Measurements from ENCODE around the gene MVK.

Gene MVK

DNA sequence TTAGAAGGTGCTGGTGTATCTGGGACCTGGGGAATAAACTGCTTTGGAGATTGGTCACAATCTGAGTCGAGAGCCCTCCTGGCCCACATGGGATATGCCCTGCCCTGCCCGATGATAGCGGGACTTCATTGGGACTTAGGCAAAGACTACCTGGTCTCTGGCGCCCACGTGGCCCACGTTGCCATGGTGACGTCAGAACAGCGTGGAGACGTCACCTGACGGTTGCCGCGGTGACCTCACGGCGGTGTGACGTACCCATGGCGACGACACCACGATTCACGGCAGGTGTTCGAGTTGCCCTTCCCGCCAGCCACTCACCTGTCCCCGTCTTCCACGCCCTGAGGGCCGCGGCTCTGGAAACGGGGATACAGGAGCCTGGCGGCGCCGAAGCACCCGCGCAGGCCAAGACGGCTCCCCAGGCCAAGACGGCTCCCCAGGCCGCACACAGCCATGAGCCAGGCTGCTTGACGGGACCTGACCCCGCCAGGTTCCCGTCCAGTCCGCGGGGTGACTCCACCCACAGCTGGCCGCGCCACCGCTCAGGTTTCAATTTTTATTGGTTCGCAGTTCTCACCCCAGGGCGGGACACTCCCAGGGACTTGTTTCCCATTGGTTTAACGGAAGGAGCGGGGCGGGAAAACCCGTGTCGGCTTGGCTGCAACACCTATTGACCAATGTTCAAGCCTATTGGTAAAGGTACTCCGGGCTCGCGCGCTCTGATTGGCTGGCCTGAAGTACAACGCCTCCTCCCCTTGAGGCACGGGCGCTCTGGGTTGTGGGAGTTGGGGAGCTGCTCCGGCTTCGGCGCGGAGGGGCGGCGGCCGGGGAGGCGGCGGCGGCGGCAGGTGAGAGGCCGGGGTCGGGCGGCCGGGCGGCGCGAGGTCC lies at the start of gene MVK, which contains the start of gene MMAB:
Gene MVK, plus strand, starts transcription at position 766 of the 885 bp plus-strand sequence. CDS start 1,029 bp downstream, outside the sequence.
Gene MMAB, minus strand, starts transcription at position 476 of the 885 bp plus-strand sequence. Its CDS starts 24 bp downstream, at position 452.
- peak; percentile 97 for DNase-seq

DNA sequence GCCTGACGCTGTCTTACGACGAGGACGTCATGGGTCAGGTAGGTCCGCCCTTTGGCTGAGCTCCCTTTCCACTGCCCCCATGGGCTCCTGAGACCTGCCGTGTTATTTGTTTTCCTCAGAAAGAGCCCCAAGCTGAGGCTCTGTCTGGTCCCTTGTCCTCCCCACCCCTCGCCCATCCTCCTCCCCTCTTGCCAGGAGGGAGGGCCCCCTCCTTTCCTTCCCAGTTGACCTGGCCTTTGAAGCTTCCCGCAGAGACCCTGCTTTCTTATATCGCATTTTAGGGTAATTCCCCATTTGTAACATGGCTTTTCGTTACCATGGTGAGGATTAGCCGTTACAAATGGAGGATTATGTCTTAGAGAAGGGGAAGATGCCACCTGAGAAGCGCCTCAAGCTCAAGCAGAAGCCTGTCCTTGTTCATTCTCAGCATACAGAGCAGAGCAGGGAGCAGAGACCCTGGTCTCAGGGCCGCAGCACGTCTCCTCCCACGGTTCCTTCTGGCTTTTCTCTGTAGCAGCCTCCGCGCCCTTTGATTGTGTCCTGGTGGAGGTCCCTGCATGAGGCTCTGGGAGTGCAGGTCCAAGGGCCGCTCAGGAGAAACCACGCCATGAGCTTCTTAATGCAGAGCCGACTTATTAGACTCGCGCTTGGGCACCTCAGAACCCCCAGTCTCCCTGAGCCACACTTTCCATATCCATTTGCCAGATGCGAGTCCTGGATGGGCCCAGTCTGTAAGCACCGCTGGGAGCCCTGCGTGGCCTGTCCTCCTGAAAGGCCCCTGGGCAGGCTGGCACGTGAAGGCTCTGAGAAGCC lies 48.9 kb upstream of the MVK start:
- DNase-seq, result no peak

DNA sequence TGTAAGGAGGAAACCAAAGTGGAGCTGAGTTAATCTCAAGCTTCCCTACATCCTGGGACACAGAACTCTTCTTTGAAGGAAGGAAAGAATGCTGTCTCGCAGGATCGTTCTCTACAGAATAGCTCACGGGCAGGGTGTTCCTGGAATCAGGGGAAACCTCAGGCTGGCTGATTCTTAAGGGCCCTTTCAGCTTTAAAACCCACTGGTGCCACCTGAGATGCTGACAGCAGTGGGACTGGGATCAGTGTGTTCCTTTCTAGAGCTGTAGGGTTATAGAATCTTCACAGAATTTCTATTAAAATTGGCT lies 48.4 kb upstream of the MVK start:
- DNase-seq, result no peak

DNA sequence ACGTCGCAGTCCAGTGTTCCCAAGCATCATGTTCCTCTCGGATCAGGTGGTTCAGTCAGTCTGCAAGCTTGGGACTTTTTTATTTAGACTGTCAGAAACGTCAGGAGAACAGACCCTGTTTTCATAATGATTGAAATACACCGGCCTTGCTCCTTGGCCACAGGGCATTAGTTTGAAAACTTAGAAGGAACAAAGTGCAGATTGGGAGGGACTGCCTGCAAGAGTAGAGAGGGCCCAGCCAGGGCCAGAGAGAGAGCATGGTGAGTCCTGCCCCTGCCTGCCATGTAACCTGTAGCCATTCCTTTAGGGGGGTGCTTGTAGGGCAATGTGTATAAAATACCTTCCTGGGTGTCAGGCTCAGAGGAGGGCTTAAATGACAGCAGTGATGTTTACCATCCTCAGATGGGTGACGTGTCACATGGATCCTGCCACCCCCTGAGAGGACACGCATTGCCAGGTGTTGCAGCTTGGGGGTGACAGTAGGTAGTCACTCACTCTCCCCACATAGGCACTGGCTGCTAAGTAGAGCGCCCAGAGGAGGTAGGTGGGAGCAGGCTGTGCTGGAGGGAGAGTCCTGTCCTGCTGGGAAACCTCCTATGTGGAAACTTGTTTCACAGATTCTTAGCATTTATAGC lies 46.0 kb upstream of the MVK start:
- DNase-seq, result no peak

DNA sequence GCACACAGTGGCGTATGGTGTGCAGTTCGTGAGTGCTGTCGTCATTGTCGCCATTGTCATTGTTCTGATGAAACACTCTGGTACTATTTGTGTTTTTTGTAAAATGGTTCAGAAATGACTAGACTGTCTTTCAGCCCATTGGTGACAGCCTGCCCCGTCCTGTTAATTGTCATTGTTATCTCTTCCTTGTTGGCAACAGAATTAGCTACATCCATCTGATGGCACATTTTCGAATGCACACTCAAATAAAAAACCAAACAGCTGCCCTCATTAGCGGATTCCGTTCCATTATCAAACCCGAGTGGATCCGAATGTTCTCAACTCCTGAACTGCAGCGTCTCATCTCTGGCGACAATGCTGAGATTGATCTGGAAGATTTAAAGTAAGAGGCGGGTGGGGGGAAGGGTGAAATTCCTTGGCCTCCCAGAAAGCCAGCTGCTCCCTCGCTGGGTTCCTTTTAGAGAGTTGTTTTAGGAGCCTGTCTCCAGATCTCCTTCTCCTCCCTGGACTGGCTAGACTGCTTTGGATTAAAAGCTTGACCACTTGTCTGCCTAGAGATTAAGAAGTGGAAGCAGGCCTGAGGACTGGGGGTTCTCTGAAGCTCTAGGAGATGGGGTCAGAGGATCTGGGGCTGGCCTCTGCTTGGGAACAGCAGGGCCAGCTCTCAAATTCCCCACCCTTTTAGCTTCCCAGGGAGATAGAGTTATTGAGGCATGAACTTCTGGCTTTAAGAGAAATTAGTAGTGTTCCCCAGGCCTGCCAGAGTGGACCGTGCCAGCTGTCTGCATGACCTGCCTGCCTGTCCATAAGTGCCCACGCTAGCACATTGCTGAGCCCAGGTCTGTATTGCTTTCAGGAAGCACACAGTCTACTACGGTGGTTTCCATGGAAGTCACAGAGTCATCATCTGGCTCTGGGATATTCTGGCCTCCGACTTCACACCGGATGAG lies 43.6 kb upstream of the MVK start:
- DNase-seq, result no peak

DNA sequence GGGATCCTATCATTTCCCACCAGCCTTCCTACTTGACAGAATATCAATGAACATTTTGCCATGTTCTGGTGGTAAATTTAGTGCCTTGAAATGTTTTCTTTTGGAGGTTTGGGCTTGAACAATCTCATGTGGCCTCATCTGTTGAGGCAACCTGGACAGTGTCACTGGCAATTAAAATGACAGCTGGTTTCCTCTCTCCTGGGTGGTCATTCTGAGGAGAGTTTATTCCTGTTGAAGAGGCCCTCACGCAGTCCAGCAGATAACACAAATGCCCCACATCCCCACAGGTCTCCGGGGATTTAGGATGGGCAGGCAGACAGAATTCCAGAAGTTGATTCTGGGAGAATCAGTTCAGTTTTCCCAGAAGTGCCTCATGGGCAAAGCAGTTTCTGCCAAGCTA lies 42.2 kb upstream of the MVK start:
- DNase-seq, result no peak

DNA sequence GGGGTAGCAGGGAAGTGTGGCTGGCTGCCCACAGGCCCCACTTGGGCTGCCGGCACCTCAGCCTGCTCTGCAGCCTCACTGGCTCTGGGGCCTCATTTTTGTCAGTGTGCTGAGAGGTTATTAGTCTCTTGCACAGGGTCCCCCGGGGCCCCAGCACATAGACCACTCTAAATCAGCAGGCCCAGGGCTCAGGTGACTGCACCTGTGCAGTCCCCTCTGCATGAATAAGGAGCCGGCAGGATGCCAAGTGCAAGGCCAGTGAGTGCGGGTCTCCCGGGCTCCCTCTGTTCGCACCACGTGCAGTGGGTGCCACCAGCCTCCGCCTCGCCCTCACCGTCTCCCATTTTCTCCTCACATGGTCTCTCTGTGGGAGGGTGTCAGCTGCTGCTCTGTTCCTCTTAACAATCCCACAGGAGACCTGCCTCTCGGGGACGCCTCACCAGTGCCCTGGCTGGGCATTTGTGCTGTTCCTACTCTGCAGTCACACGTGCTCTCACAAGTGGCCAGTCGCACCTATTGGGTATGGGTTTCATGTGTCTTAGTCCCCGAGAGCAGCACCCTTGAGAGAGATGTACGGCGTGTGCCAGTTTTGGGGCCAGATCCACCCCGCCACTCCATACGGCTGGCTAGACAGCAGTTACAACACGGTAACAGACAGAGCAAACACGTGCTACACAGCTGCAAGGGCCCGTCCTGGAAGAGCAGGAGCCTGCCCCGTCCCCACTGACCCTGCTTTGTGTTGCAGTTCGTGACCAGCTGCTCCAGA lies 40.7 kb upstream of the MVK start:
- no peak for DNase-seq

DNA sequence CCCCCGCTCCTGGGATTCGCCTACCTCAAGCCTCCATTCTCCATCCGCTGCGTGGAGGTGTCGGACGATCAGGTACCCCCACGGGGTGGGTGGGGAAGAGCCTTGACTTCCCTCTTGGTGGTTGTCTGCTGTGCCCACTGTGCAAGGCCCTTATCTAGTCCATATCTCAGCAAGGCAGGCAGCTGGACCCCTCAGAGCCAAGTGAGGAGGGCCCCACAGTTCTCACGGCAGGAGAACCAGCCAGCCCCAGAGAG lies 40.2 kb upstream of the MVK start:
- no peak for DNase-seq

DNA sequence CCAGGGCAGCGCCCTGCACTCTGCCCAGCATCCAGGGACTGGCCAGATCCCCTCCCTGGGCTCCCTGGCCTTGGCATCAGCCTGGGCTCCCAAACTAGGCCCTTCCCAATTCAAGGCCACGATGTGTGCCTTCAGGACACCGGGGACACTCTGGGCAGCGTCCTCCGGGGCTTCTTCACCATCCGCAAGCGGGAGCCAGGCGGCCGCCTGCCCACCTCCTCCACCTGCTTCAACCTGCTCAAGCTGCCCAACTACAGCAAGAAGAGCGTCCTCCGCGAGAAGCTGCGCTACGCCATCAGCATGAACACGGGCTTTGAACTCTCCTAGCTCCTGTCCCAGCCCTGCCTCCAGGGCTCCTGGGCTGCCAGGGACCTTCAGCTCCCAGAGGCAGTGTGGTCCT lies 39.1 kb upstream of the MVK start:
- no peak for DNase-seq

DNA sequence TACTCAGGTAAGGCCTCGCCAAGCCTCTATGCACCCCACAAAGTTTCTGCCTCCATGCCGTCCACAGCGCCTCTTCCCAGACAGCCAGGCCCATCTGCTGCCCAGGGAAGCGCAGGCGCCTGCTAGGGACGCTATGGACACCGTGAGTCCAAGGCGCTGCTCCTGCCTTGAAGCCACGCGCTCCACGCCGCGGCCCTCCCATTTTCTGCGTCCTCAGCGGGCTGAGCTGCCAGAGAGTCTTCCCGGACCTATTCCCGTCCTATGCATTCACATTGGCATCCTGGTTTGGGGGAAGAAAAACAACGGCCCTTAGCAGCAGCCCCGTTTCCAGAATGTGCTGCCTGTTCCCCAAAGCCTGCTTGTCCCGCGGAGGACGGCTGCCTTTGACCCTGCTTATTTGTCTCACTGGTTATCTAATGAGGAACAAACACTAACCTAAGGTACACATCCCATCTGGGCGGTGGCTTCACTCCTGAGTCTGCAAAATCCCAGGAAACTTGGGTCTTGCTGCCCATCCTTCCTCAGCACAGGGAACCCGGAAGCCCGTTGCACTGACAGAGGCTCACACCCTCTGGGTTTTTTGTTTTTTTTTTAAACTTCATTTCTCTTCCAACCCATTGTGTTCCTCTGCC lies 38.2 kb upstream of the MVK start:
- DNase-seq, result no peak

DNA sequence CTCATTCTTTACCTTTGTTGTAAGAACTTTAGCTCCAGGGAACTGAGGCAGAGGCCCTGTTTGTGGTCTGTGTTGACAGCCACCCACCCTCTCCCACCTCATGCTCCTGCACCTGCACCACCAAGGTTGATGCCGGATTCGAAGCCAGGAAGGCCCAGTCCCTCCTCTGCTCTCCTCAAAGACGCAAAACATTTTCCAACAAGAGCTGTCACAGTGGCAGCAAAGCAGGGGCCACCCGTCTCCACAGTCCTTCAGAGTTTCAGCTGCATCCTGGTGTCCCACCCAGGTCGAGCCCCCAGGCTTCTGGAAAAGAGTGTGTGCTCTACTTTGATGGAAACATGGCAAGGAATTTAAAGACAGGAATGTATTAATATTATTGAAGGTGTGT lies 37.7 kb upstream of the MVK start:
- no peak for DNase-seq

DNA sequence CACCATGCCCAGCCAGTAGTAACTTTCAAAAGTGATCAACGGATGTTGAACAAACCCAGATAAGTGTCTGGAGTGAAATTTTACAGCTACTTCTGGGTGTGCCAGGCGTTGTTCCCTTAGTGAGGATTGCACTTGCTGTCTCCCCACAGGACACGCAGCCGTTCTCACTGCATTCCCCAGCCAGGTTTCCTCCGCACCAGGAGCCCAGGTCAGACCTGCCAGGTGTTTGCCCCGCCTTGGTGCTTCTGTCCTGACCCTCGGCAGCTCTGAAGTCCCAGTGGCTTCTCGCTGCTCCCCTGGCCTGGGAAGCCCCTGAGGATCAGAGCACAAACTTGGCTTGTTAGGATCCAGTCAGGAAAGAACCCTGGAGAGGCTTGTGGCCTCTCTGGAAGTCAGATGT lies 36.5 kb upstream of the MVK start:
- no peak for DNase-seq

DNA sequence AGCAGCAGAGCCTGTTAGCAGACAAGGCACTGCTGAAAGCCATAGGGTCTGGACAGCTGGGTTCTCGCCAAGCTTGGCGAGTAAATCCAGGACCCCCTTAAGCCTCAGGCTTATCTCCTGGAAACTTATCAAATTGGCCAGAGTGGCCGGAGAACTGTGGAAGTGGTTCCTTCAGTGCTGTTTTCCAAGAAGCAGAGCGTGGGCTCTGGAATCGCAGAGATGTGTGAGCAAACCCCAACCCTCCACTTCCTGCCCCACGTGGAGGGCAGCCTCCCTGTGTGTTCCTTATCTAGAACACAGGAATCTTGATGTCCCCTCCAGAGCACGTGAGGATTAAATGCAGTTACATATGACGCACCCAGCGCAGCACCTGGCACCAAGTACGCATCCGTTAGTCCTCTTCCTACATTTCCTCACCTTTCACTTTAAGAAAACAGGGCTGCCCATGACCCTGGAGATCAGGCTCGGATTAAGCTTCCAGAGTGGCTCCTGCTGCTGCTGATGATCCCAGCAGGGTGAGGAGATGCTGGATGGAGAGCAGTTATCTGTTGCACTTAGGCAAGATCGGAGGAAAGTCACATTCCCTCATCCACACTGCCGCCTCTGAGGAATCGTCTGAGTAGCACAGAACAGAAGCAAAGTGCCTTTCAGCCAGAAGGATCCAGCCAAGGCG lies 35.3 kb upstream of the MVK start:
- no peak for DNase-seq

DNA sequence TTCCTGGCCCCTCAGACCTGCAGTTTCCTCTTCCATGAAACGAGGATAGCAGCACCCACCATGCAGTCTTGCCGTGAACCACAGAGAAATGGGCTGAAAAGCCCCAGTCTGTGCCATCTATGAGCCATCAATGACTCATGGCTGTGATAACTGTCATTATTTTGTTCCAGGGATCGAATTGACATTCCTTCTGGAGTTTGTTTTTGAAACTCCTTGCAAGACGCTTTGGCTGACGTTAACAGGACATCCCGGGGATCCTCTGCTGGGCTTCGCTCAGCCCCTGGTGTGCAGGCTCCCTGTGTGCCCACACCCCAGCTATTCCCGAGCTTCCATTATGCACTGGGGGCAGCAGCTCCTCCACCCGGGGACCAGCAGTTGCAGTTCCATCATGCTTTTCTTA lies 34.1 kb upstream of the MVK start:
- no peak for DNase-seq

DNA sequence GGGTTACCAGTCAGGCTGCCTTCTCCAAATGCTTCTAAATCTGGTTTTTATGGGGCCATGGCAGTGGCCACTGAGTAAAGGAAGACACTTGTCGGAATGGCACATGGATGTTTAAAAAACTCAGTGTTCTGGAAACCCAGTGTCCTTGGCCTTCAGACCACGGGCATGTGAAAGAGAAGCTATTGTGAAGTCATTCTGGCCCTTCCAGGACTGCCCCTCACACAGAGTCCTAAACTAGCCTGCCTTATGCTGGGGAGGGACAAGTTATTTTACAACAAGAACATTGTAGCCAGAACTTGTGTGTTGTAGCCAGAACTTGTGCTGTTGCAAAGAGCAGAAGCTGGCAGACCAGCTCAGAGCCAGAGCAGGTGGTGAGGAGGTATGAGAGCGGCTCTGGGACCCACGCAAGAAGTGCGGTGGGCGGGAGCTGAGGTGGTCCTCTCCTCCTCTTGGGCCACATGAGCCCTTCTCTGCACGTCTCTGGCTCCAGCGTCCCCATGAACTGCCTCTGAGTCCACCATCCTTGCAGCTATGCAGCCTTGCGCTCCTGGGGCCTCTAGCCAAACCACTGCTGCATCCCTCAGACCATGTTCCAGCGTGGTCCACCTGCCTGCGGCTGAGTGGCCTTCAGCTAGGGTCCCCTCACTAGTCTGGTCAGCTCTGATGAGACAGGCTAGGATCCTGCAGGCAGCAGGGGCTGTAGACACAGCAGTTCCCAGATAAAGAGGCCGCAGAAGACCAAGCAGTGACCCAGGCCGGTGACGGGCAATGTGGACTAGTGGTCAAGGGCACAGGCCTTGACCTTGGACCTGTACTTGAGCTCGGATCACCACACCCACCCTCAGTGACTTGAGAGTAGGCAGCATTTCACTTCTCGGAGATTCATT lies 32.8 kb upstream of the MVK start:
- DNase-seq, result no peak

DNA sequence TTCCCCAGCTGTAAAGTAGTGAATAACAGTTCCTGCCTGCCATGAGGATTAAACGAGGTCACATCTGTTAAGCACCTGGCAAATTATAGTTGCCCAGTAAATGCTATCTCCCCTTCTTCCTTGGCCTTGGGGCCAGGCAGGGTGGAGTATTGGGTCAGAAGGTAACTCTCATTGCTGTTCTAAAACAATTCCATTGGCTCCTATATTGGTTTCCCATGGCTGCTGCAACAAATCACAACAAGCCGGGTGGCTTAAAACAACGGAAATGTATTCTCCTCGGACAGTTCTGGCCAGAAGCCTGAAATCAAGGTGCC lies 32.2 kb upstream of the MVK start:
- DNase-seq, result no peak

DNA sequence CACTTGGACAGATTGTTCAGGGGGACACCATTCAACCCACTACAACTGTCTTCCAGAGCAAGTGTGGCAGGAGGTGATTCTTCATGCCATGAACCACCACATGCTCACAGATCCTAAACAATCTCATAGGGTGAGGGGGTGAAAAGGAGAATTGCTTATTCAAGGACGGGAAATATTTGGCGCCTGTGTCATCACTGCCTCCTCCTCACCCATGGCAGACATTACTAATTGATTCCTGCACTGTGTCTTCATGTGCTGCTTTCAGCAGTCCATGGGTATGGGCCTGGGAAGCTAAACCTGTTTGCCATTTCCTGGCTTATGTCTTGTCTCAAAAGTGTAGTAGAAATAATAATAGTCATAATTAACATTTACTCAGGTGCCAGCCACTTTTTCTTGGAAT lies 31.6 kb upstream of the MVK start:
- DNase-seq, result no peak

DNA sequence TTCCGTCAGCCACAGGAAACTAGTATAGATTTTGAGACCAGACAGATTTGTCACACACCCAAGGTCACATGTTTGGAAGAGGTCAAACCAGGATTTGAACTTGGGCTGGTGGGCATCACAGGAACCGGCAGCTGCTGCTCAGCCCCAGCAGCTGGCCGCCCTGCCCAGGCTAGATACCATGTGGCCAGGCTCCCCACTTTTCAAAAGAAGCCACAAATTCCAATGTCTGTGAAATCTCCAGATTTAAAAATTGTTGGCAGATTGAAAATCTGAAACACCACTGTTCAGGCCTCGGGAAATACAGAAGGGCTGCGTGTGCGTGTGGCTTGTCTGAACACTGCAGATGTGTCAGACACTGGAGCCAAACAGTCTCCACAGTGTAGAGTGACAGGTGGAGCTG lies 30.7 kb upstream of the MVK start:
- no peak for DNase-seq

DNA sequence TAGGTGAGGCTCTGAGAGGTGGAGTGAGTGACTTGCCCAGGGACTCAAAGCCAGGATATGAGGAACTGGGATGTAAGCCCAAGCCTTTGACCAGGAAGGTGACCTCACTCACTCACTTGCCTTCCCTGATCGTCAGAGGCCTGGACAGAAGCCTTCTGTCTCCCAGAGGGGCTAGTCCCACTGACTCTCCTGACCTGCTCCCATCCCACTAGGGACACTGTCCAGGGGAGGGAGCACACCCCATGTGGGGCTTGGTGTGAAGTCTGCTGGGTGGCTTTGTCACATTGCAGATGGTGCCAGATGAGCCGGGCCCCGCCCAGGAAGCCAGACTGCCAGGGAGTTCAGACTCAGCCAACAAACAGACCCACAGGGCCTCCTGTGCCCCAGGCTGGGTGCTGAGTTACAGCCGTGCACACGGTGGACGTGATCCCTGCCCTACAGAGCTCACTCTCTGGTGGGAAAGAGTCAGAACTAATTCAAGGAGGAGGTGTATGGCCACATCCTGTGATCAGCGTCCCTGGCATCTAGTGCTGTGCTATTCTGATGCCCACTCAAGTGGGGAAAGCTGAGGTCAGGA lies 28.6 kb upstream of the MVK start:
- no peak for DNase-seq

DNA sequence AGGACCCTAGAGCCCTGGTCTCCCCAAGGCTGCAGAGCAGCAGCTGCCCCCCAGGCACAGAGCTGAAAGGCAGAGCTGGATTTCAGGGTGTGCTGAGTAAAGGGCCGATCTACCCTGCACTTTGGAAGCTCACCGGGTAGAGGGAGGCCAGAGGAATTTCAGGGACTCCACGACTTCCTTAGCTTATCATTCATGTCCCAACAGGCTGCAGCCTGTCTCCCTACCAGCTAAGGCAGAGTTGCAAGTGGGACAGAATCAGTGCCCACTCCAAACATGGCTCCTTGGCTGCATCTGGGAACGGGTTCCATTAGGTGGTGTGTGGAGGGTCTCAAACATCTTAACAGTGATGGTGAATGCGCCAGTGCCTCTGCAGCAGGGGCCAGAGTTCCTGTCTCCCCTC lies 27.8 kb upstream of the MVK start:
- DNase-seq, result no peak
